Lower lobe of right lung (tissue), 2 donors: ENCODE results near the gene UST. TPM values are rescaled to one million over a fixed set of nuclear protein-coding genes. Genes with fewer than 3 reads are reported as not detected.

ENCODE experiments used
- ATAC-seq, 2 donors: fragments of 200-7000 bp; cut with Tn5 transposase; one replicate each; pipeline ENCODE4 v1.9.1; 2020 to 2022; ENCODE audit warnings: mild to moderate bottlenecking in 2 of 2, moderate library complexity in 2 of 2
- DNase-seq: peaks from one replicate; pipeline ENCODE4 v3.0.0-alpha.2; 2020
- H3K27ac ChIP-seq: fragments of 200-600 bp; one replicate; pipeline ENCODE4 v1.8.0; 2022
- H3K27me3 ChIP-seq: fragments of 200-600 bp; one replicate; pipeline ENCODE4 v1.8.0; 2022; ENCODE audit warnings: low read depth
- H3K36me3 ChIP-seq: fragments of 200-600 bp; one replicate; pipeline ENCODE4 v1.8.0; 2022; ENCODE audit warnings: mild to moderate bottlenecking
- H3K4me1 ChIP-seq: fragments of 200-600 bp; one replicate; pipeline ENCODE4 v1.8.0; 2022
- H3K4me3 ChIP-seq: fragments of 200-600 bp; one replicate; pipeline ENCODE4 v1.8.0; 2022; ENCODE audit warnings: mild to moderate bottlenecking
- H3K9me3 ChIP-seq: fragments of 200-600 bp; one replicate; pipeline ENCODE4 v1.8.0; 2022
- intact Hi-C: fragments of 100-400 bp; cut with DNase I; formaldehyde crosslinking; loops from one replicate; pipeline ENCODE4 v1.11.0; 2022
- total RNA-seq: library from RNA; stranded (reverse); fragmentation: NEBNext Ultra II Directional; extraction: Animal tissue kit (Norgen Biotek cat#: 25700); gene quantifications from one replicate; pipeline ENCODE4 v1.2.1, GENCODE V29; 2021
- TF ChIP-seq, protein P1 (sequence below): fragments of 200-600 bp; IDR thresholded peaks from one replicate; pipeline ENCODE4 v1.8.0; 2022; ENCODE audit warnings: antibody characterized with exemption, mild to moderate bottlenecking
- donor health status: DM: no; HTN: yes; CAD: no; lungs with severe emphysema.

UST gene
- total RNA-seq, 1 donor from 2014 or later, result 11.8 TPM

DNA sequence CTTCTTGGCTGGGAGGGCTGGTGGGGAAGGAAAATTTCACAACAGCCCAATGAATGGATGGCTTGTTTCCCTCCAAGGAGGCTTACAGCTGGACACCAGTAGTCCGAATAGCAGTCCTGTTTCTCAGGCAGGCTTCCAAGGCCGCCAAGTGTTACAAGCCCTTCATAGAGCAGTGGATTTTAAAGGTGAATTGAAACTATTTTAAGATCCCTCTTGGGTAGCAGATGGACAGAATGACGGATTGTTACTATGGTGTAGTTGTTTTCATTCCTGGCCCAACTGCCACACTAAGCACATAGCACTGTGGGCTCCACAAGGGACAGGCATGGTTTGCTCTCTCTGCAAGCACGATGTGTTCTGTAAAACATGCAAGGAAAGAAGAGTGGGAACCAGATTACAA is 367.3 kb downstream of the UST start:
- no peaks in the 10 kb centered on the region for H3K36me3 ChIP-seq
- H3K27ac ChIP-seq, result no peak overlapping the region
- TF ChIP-seq, protein P1, sequence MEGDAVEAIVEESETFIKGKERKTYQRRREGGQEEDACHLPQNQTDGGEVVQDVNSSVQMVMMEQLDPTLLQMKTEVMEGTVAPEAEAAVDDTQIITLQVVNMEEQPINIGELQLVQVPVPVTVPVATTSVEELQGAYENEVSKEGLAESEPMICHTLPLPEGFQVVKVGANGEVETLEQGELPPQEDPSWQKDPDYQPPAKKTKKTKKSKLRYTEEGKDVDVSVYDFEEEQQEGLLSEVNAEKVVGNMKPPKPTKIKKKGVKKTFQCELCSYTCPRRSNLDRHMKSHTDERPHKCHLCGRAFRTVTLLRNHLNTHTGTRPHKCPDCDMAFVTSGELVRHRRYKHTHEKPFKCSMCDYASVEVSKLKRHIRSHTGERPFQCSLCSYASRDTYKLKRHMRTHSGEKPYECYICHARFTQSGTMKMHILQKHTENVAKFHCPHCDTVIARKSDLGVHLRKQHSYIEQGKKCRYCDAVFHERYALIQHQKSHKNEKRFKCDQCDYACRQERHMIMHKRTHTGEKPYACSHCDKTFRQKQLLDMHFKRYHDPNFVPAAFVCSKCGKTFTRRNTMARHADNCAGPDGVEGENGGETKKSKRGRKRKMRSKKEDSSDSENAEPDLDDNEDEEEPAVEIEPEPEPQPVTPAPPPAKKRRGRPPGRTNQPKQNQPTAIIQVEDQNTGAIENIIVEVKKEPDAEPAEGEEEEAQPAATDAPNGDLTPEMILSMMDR, result no peak
- DNase-seq (no peak), ATAC-seq (no peak)
- no peaks in the 10 kb centered on the region for H3K9me3 ChIP-seq
- H3K4me1 ChIP-seq, result no peaks in the 10 kb centered on the region
- intact Hi-C loops, result no loop called here
- no peak overlapping the region for H3K4me3 ChIP-seq
- H3K27me3 ChIP-seq, result no peaks in the 10 kb centered on the region

- Histone ChIP-seq H3K9me3 (no peaks in the 10 kb centered on the region), H3K4me3 (no peak overlapping the region), H3K27me3 (no peaks in the 10 kb centered on the region), H3K27ac (no peak overlapping the region), H3K4me1 (no peaks in the 10 kb centered on the region), H3K36me3 (no peaks in the 10 kb centered on the region)
- TF ChIP-seq, protein P1, result no peak
- no peak for DNase-seq
- no peak for ATAC-seq
- intact Hi-C loops, result no loop called here
Measured at GRCh38 chr6:149118737-149119653, 372.2 kb downstream of the UST start.

- Histone ChIP-seq H3K4me1 (peaks cover 4% of the 10 kb centered on the region), H3K4me3 (no peak overlapping the region), H3K27me3 (no peaks in the 10 kb centered on the region), H3K27ac (no peak overlapping the region), H3K36me3 (no peaks in the 10 kb centered on the region), H3K9me3 (no peaks in the 10 kb centered on the region)
- DNase-seq (no peak), ATAC-seq (no peak)
- intact Hi-C loops, result no loop called here
- TF ChIP-seq, protein P1, result no peak
Measured at GRCh38 chr6:149122850-149123821, 376.3 kb downstream of the UST start.

- no peaks in the 10 kb centered on the region for H3K36me3 ChIP-seq
- no peaks in the 10 kb centered on the region for H3K27me3 ChIP-seq
- ATAC-seq (no peak), DNase-seq (no peak)
- peaks cover 23% of the 10 kb centered on the region for H3K4me1 ChIP-seq
- TF ChIP-seq, protein P1, result no peak
- no peak overlapping the region for H3K27ac ChIP-seq
- no peak overlapping the region for H3K4me3 ChIP-seq
- H3K9me3 ChIP-seq, result no peaks in the 10 kb centered on the region
- intact Hi-C loops, result no loop called here
Measured at GRCh38 chr6:149125309-149125708, 378.5 kb downstream of the UST start.
